Spleen (tissue), 11 donors: ENCODE data around the gene OR52W1. TPM values are rescaled to one million over a fixed set of nuclear protein-coding genes. Genes with fewer than 3 reads are reported as not detected.

ENCODE experiments used
- DNase-seq: peaks from one replicate; pipeline ENCODE4 v3.0.0-alpha.2; 2020
- H3K27ac ChIP-seq, 8 donors: fragments of 200-600 bp; sonication (generic) in 7 of 8; 1 replicate in 4 of 8; 2 replicates in 4 of 8; pipeline versions ENCODE4 v1.5.0 to v1.8.0; 2016 to 2021; ENCODE audit warnings: inconsistent platforms in 4 of 8, mild to moderate bottlenecking in 4 of 8, moderate library complexity in 1 of 8
- H3K27me3 ChIP-seq, 7 donors: fragments of 200-600 bp; sonication (generic) in 6 of 7; replicated peaks in 1 of 7; 1 replicate in 4 of 7; 2 replicates in 3 of 7; pipeline versions ENCODE4 v1.5.0 to v1.8.0; 2016 to 2021; ENCODE audit warnings: inconsistent platforms in 3 of 7, mild to moderate bottlenecking in 1 of 7
- H3K36me3 ChIP-seq, 6 donors: fragments of 200-600 bp; sonication (generic) in 5 of 6; 1 replicate in 4 of 6; 2 replicates in 2 of 6; pipeline versions ENCODE4 v1.5.0 to v1.8.0; 2016 to 2021; ENCODE audit warnings: inconsistent platforms in 2 of 6
- H3K4me1 ChIP-seq, 6 donors: fragments of 200-600 bp; sonication (generic) in 5 of 6; 1 replicate in 3 of 6; 2 replicates in 3 of 6; pipeline versions ENCODE4 v1.5.0 to v1.8.0; 2016 to 2021; ENCODE audit warnings: inconsistent platforms in 3 of 6
- H3K4me3 ChIP-seq, 8 donors: fragments of 200-600 bp; sonication (generic) in 7 of 8; 1 replicate in 4 of 8; 2 replicates in 4 of 8; pipeline versions ENCODE4 v1.5.0 to v1.8.0; 2016 to 2021; ENCODE audit warnings: inconsistent platforms in 4 of 8, mild to moderate bottlenecking in 4 of 8, moderate library complexity in 2 of 8
- H3K9me3 ChIP-seq, 8 donors: fragments of 200-600 bp; sonication (generic) in 7 of 8; 1 replicate in 4 of 8; 2 replicates in 4 of 8; pipeline versions ENCODE4 v1.5.0 to v1.8.0; 2016 to 2021; ENCODE audit warnings: inconsistent platforms in 4 of 8
- POLR2A ChIP-seq, 3 donors: fragments of 450-650 bp; IDR thresholded peaks; one replicate each; pipeline ENCODE4 v1.5.1; 2017; ENCODE audit warnings: antibody characterized with exemption in 3 of 3, mild to moderate bottlenecking in 1 of 3
- POLR2AphosphoS5 ChIP-seq, 3 donors: sonication (generic); formaldehyde crosslinking; IDR thresholded peaks; one replicate each; pipeline ENCODE4 v1.5.1; 2017; ENCODE audit warnings: antibody characterized with exemption in 3 of 3
- WGBS, 5 donors: extraction: QIAGEN DNeasy Blood & Tissue Kit in 3 of 5; methylation state at CpG; one replicate each; pipeline versions ENCODE4 v1.1.5 to v1.1.7; 2013 to 2018; 5-methylcytosine and 5-hydroxymethylcytosine counted together
- intact Hi-C: fragments of 100-400 bp; cut with DNase I; formaldehyde crosslinking; loops from one replicate; pipeline ENCODE4 v1.15.0; 2023; ENCODE audit warnings: low total_unique reads
- polyA plus RNA-seq, 3 donors: library from polyadenylated mRNA; stranded (reverse); fragments of 200-250 nt; gene quantifications; one replicate each; pipeline ENCODE4 v1.2.1, GENCODE V29; 2013
- total RNA-seq, 7 donors: library from RNA; depleted of rRNA in 3 of 7; stranded (reverse); fragments of >200 nt in 3 of 7; fragmentation: NEBNext Ultra II Directional in 4 of 7; extraction: Animal tissue kit (Norgen Biotek cat#: 25700) in 4 of 7; gene quantifications; one replicate each; pipeline versions ENCODE4 v1.1.0 to v1.2.1, GENCODE V29; 2016 to 2021
- TF ChIP-seq, protein P1 (sequence below), 11 experiments: fragments of 200-600 bp in 7 of 11; fragments of 450-650 bp in 4 of 11; sonication (generic) in 4 of 11; IDR thresholded peaks in 8 of 11; conservative IDR thresholded peaks in 3 of 11; 1 replicate in 7 of 11; 2 replicates in 4 of 11; pipeline versions ENCODE4 v1.4.0 to v1.8.0; 2016 to 2021; ENCODE audit warnings: antibody characterized with exemption in 11 of 11, inconsistent platforms in 4 of 11, mild to moderate bottlenecking in 1 of 11
- donor health status: healthy with polysubstance abuse.
- donor health status: DM: no; HTN: no; CAD: no; lungs with moderate emphysema.
- donor health status: DM: no; HTN: no; CAD: no.
- donor health status: Bipolar disorder and iron deficiency.
- donor health status: healthy.
- donor health status: DM: no; HTN: no; CAD: no.
- donor health status: DM: yes; HTN: yes; CAD: no.

Gene OR52W1
- total and polyA plus RNA-seq, 10 donors, result not detected

DNA sequence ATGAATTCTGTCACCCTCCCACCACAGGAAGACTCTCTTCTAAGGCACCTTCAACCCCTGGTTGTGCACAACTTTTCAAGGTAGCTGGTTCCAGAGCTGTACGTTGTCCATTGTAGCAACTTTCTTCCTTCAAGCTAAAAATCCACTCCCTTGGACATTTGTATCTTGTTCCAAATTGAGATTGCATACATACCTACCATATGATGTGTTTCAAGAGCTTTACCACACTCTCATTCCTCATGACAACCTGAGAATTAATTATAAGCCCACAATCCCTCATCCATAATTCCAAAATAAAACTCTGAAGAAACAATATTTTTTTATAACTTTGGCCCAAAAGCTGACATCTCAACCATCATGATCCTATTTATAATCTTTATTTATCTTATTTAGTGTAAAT, 3.0 kb downstream of the OR52W1 start:
- Histone ChIP-seq H3K9me3 (no peaks in the 10 kb centered on the region), H3K27me3 (no peaks in the 10 kb centered on the region), H3K4me1 (peaks cover 0 to 60% (median 4%) of the 10 kb centered on the region in 6 donors), H3K4me3 (peak overlapping the region in 1 of 8 donors; percentile 33), H3K36me3 (peaks cover 0 to 26% (median 11%) of the 10 kb centered on the region in 6 donors), H3K27ac (peak overlapping the region in 7 of 8 donors; percentile 75 to 94 (median 85))
- no peak for TF ChIP-seq POLR2A (IDR thresholded peaks at IDR 0.05)
- TF ChIP-seq, protein P1, sequence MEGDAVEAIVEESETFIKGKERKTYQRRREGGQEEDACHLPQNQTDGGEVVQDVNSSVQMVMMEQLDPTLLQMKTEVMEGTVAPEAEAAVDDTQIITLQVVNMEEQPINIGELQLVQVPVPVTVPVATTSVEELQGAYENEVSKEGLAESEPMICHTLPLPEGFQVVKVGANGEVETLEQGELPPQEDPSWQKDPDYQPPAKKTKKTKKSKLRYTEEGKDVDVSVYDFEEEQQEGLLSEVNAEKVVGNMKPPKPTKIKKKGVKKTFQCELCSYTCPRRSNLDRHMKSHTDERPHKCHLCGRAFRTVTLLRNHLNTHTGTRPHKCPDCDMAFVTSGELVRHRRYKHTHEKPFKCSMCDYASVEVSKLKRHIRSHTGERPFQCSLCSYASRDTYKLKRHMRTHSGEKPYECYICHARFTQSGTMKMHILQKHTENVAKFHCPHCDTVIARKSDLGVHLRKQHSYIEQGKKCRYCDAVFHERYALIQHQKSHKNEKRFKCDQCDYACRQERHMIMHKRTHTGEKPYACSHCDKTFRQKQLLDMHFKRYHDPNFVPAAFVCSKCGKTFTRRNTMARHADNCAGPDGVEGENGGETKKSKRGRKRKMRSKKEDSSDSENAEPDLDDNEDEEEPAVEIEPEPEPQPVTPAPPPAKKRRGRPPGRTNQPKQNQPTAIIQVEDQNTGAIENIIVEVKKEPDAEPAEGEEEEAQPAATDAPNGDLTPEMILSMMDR (IDR thresholded peaks at IDR 0.05 in 8 of 11, conservative IDR thresholded peaks at IDR 0.05 in 3 of 11), result no peak
- no peak for TF ChIP-seq POLR2AphosphoS5 (IDR thresholded peaks at IDR 0.05)
- WGBS, 5 donors, result 62 to 87% (median 76%) methylated on average over 1 of the region's 1 CpG
- intact Hi-C loops, result no loop called here
- DNase-seq, result no peak

- H3K27ac ChIP-seq, result peak overlapping the region in 5 of 8 donors; percentile 75 to 94 (median 89)
- H3K4me3 ChIP-seq, result no peak overlapping the region
- H3K36me3 ChIP-seq, result peaks cover 0 to 37% (median 18%) of the 10 kb centered on the region in 6 donors
- H3K4me1 ChIP-seq, result peaks cover 0 to 60% (median 4%) of the 10 kb centered on the region in 6 donors
- no peaks in the 10 kb centered on the region for H3K9me3 ChIP-seq
- intact Hi-C loops, result no loop called here
- no peaks in the 10 kb centered on the region for H3K27me3 ChIP-seq
- 23 to 36% (median 28%) methylated on average over 3 of the region's 3 CpGs for WGBS, 5 donors
- no peak for DNase-seq
- TF ChIP-seq POLR2A (IDR thresholded peaks at IDR 0.05) (no peak), POLR2AphosphoS5 (IDR thresholded peaks at IDR 0.05) (no peak)
- TF ChIP-seq, protein P1 (IDR thresholded peaks at IDR 0.05 in 8 of 11, conservative IDR thresholded peaks at IDR 0.05 in 3 of 11), result no peak
Measured at GRCh38 chr11:6203327-6203726, 4.3 kb downstream of the OR52W1 start.

DNA sequence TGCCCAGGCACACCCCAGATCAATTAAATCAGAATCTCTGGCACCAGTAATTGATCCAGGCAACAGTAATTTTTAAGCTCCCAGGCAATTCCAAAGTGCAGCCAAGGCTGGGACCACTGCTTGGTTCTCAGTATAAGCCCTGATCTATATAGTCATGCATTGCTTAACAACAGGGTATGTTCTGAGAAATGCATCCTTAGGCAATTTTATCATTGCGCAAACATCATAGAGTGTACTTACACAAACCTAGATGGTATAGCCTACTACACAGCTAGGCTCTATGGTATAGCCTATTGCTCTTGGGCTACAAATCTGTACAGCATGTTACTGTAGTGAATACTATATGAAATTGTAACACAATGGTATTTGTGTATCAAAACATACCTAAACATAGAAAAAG, 5.7 kb downstream of the OR52W1 start:
- H3K27me3 ChIP-seq, result no peaks in the 10 kb centered on the region
- H3K9me3 ChIP-seq, result no peaks in the 10 kb centered on the region
- peak overlapping the region in 6 of 8 donors; percentile 36 to 94 (median 87) for H3K27ac ChIP-seq
- TF ChIP-seq POLR2AphosphoS5 (IDR thresholded peaks at IDR 0.05), result no peak
- TF ChIP-seq, protein P1 (IDR thresholded peaks at IDR 0.05 in 8 of 11, conservative IDR thresholded peaks at IDR 0.05 in 3 of 11), result no peak
- TF ChIP-seq POLR2A (IDR thresholded peaks at IDR 0.05), result no peak
- H3K4me1 ChIP-seq, result peaks cover 0 to 59% (median 4%) of the 10 kb centered on the region in 6 donors
- H3K4me3 ChIP-seq, result no peak overlapping the region
- 70 to 95% (median 84%) methylated on average over 1 of the region's 1 CpG for WGBS, 5 donors
- no peak for DNase-seq
- intact Hi-C loops, result no loop called here
- peaks cover 0 to 51% (median 23%) of the 10 kb centered on the region in 6 donors for H3K36me3 ChIP-seq

DNA sequence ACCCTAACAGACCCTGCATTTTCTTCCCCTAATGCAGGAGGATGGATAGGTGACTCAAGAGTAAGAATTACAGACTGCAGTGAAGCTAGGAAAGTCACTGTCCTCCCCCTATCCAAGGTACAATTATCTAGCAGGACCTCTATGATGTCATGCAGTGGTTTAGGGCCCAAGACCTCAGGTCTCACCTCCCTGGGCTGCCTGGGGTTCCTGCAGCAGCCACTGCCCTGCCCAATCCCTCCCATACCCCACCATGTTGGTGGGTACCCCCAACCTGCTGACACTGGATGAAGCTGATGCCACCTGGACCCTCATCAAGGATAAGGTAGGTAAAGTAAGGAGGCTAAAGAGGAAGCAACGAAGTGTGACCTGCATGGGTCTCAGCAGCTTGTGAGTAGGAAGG, 6.3 kb downstream of the OR52W1 start, which contains the start of gene C11orf42:
TSS of gene C11orf42 (plus strand) at position 192 of the 400 bp plus-strand sequence. CDS start at position 251, 59 bp downstream.
- WGBS, 5 donors, result 81 to 94% (median 93%) methylated on average over 1 of the region's 1 CpG

More for the DNA sequence above, 6.3 kb downstream of the OR52W1 start, which contains the start of gene C11orf42:
- TF ChIP-seq POLR2A (IDR thresholded peaks at IDR 0.05) (no peak), POLR2AphosphoS5 (IDR thresholded peaks at IDR 0.05) (no peak)
- TF ChIP-seq, protein P1 (IDR thresholded peaks at IDR 0.05 in 8 of 11, conservative IDR thresholded peaks at IDR 0.05 in 3 of 11), result no peak
- H3K36me3 ChIP-seq, result peaks cover 0 to 57% (median 29%) of the 10 kb centered on the region in 6 donors
- H3K4me1 ChIP-seq, result peaks cover 0 to 53% (median 4%) of the 10 kb centered on the region in 6 donors
- peak within 1 kb of the TSS in 6 of 8 donors; percentile 36 to 94 (median 87) for H3K27ac ChIP-seq
- H3K4me3 ChIP-seq, result no peak within 1 kb of the TSS
- no peak for DNase-seq
- no peaks in the 10 kb centered on the region for H3K9me3 ChIP-seq
- intact Hi-C loops, result no loop called here
- H3K27me3 ChIP-seq, result no peaks in the 10 kb centered on the region
